ENCODE results near the gene DNHD1.

Gene DNHD1

GRCh38 chr11:6601041-6601461, 104.0 kb downstream of the DNHD1 start:
- no peaks in the 10 kb centered on the region for H3K27me3 ChIP-seq (replicated peaks; ENCODE audit: insufficient read depth, low read length)
- TF ChIP-seq CTCF (IDR thresholded peaks at IDR 0.05; ENCODE audit: low read length) (no peak), EZH2phosphoT487 (IDR thresholded peaks at IDR 0.05; ENCODE audit: low read length) (no peak), EZH2 (optimal IDR thresholded peaks at IDR 0.05; ENCODE audit: low read depth, low read length) (no peak)
- no peak for DNase-seq
- peaks cover 88% of the 10 kb centered on the region for H3K79me2 ChIP-seq (ENCODE audit: low read length)
- H2AFZ ChIP-seq (ENCODE audit: low read length) = no peak overlapping the region
- no peak overlapping the region for H3K27ac ChIP-seq (ENCODE audit: low read length)
- no peak overlapping the region for H3K4me3 ChIP-seq (ENCODE audit: low read length)
- H4K20me1 ChIP-seq (ENCODE audit: insufficient read depth, low read length) = peaks cover 9% of the 10 kb centered on the region; the same call in 1 of the 2 replicates
- peaks cover 10% of the 10 kb centered on the region; the same call in 1 of the 2 replicates for H3K36me3 ChIP-seq (replicated peaks; ENCODE audit: insufficient read depth, low read length)
- peaks cover 11% of the 10 kb centered on the region for H3F3A ChIP-seq (ENCODE audit: insufficient read depth, low read length)
- H3K9me3 ChIP-seq (replicated peaks; ENCODE audit: insufficient read depth, low read length) = no peaks in the 10 kb centered on the region
- no peak overlapping the region for H3K9ac ChIP-seq (ENCODE audit: low read length)
- no peak overlapping the region for H3K4me2 ChIP-seq (ENCODE audit: low read depth, low read length)
- H3K9me2 ChIP-seq (replicated peaks; ENCODE audit: insufficient read depth, low read length) = no peaks in the 10 kb centered on the region
- H3K4me1 ChIP-seq (ENCODE audit: low read length) = peaks cover 21% of the 10 kb centered on the region

GRCh38 chr11:6602096-6602940, 105.2 kb downstream of the DNHD1 start:
- no peak for TF ChIP-seq EZH2phosphoT487 (IDR thresholded peaks at IDR 0.05; ENCODE audit: low read length)
- TF ChIP-seq EZH2 (optimal IDR thresholded peaks at IDR 0.05; ENCODE audit: low read depth, low read length) = no peak
- TF ChIP-seq CTCF (IDR thresholded peaks at IDR 0.05; ENCODE audit: low read length) = no peak
- H3K27me3 ChIP-seq (replicated peaks; ENCODE audit: insufficient read depth, low read length) = no peaks in the 10 kb centered on the region
- H3K36me3 ChIP-seq (replicated peaks; ENCODE audit: insufficient read depth, low read length) = peaks cover 10% of the 10 kb centered on the region; the same call in 1 of the 2 replicates
- H3K9me2 ChIP-seq (replicated peaks; ENCODE audit: insufficient read depth, low read length) = no peaks in the 10 kb centered on the region
- no peaks in the 10 kb centered on the region for H3K9me3 ChIP-seq (replicated peaks; ENCODE audit: insufficient read depth, low read length)
- no peak for DNase-seq
- peak overlapping the region; percentile 86 for H3K9ac ChIP-seq (ENCODE audit: low read length)
- peaks cover 76% of the 10 kb centered on the region for H3K79me2 ChIP-seq (ENCODE audit: low read length)
- peaks cover 33% of the 10 kb centered on the region for H3K4me1 ChIP-seq (ENCODE audit: low read length)
- no peak overlapping the region for H3K27ac ChIP-seq (ENCODE audit: low read length)
- H3F3A ChIP-seq (ENCODE audit: insufficient read depth, low read length) = peaks cover 22% of the 10 kb centered on the region
- H3K4me3 ChIP-seq (ENCODE audit: low read length) = peak overlapping the region; percentile 96
- H2AFZ ChIP-seq (ENCODE audit: low read length) = peak overlapping the region; percentile 82; the same call in 1 of the 2 replicates
- H4K20me1 ChIP-seq (ENCODE audit: insufficient read depth, low read length) = peaks cover 9% of the 10 kb centered on the region; the same call in 1 of the 2 replicates
- peak overlapping the region; percentile 95 for H3K4me2 ChIP-seq (ENCODE audit: low read depth, low read length)

- Histone ChIP-seq H2AFZ (ENCODE audit: low read length) (peak within 1 kb of the TSS; percentile 92), H3F3A (ENCODE audit: insufficient read depth, low read length) (peaks cover 29% of the 10 kb centered on the region), H3K4me1 (ENCODE audit: low read length) (peaks cover 44% of the 10 kb centered on the region), H4K20me1 (ENCODE audit: insufficient read depth, low read length) (peaks cover 6% of the 10 kb centered on the region; the same call in 1 of the 2 replicates), H3K4me2 (ENCODE audit: low read depth, low read length) (peak within 1 kb of the TSS; percentile 95), H3K9ac (ENCODE audit: low read length) (peak within 1 kb of the TSS; percentile 86), H3K27ac (ENCODE audit: low read length) (peak within 1 kb of the TSS; percentile 44; the same call in 1 of the 2 replicates), H3K79me2 (ENCODE audit: low read length) (peaks cover 79% of the 10 kb centered on the region), H3K9me2 (replicated peaks; ENCODE audit: insufficient read depth, low read length) (no peaks in the 10 kb centered on the region), H3K4me3 (ENCODE audit: low read length) (peak within 1 kb of the TSS; percentile 96), H3K27me3 (replicated peaks; ENCODE audit: insufficient read depth, low read length) (no peaks in the 10 kb centered on the region), H3K9me3 (replicated peaks; ENCODE audit: insufficient read depth, low read length) (no peaks in the 10 kb centered on the region), H3K36me3 (replicated peaks; ENCODE audit: insufficient read depth, low read length) (peaks cover 10% of the 10 kb centered on the region; the same call in 1 of the 2 replicates)
- TF ChIP-seq EZH2 (optimal IDR thresholded peaks at IDR 0.05; ENCODE audit: low read depth, low read length) (no peak), CTCF (IDR thresholded peaks at IDR 0.05; ENCODE audit: low read length) (no peak), EZH2phosphoT487 (IDR thresholded peaks at IDR 0.05; ENCODE audit: low read length) (no peak)
- peak; percentile 92 for DNase-seq
These were observed 106.4 kb downstream of the DNHD1 start, which contains the start of the genes ILK and RRP8 for GRCh38 chr11:6603287-6604080. Gene ILK, plus strand, starts transcription at chr11:6603774. Its CDS starts 498 bp downstream, at chr11:6604272. Gene RRP8, minus strand, starts transcription at chr11:6603616. Its CDS starts 114 bp downstream, at chr11:6603502.

All from MM.1S (cell line).